HepG2 (cell line): Measurements from ENCODE around the gene SAMD15. TPM values are rescaled to one million over a fixed set of nuclear protein-coding genes. Genes with fewer than 3 reads are reported as not detected.

Experiments used
- ATAC-seq: fragments of 200-7000 bp; cut with Tn5 transposase; 3 replicates; pipeline ENCODE4 v1.9.1; 2020; ENCODE audit warnings: mild to moderate bottlenecking, moderate library complexity
- BruUV-seq: library from RNA; stranded (reverse); fragments of 400-500 nt; replicated peaks from 2 replicates; lab custom pipeline; 2021; lab: Mats Ljungman, UMichigan
- CTCF ChIA-PET: fragments of 300-600 bp; formaldehyde crosslinking; extraction: SDS; loops from one replicate; lab custom pipeline; 2021; ENCODE audit warnings: low total read pairs, inconsistent platforms, low intra/inter-chr PET ratio; lab: Yijun Ruan, JAX
- POLR2A ChIA-PET: fragments of 350-600 bp; sonication (Branson Sonifier 250); formaldehyde crosslinking; loops from one replicate; lab custom pipeline; 2020; ENCODE audit warnings: antibody characterized with exemption, inconsistent platforms; lab: Yijun Ruan, JAX
- DNase-seq: peaks from one replicate; pipeline ENCODE4 v3.0.0-alpha.2; 2015; ENCODE audit warnings: low spot score
- FAIRE-seq: peaks from 3 replicates; lab custom pipeline; 2011; peaks lifted over from hg19 to GRCh38; lab: Jason Lieb, UNC
- H2AFZ ChIP-seq: one replicate; pipeline ENCODE4 v1.6.1; 2011; ENCODE audit warnings: low read length, inconsistent platforms
- H3K27ac ChIP-seq: fragments of 300-600 bp; 3 replicates; pipeline ENCODE4 v1.8.0; 2011; ENCODE audit warnings: mixed run types, mild to moderate bottlenecking, mixed read lengths, low read length, inconsistent platforms; ENCODE audit not compliant: insufficient read depth; ENCODE audit errors: extremely low read length
- H3K27me3 ChIP-seq, 2 experiments: fragments of 200-600 bp in 1 of 2; 2 replicates in 1 of 2; 3 replicates in 1 of 2; pipeline versions ENCODE4 v1.6.0 to v1.8.0; 2011; ENCODE audit warnings: low read length in 2 of 2, mild to moderate bottlenecking in 2 of 2, moderate library complexity in 2 of 2, inconsistent platforms in 1 of 2; ENCODE audit not compliant: insufficient read depth in 2 of 2, control insufficient read depth in 1 of 2
- H3K36me3 ChIP-seq, 2 experiments: fragments of 200-600 bp in 1 of 2; replicated peaks in 1 of 2; 2 replicates in 1 of 2; 3 replicates in 1 of 2; pipeline versions ENCODE4 v1.5.1 to v1.8.0; 2011; ENCODE audit warnings: low read length in 2 of 2, inconsistent platforms in 1 of 2; ENCODE audit not compliant: insufficient read depth in 2 of 2, control insufficient read depth in 1 of 2
- H3K4me1 ChIP-seq: 2 replicates; pipeline ENCODE4 v1.5.1; 2012; ENCODE audit warnings: low read length, inconsistent platforms; ENCODE audit not compliant: insufficient read depth
- H3K4me2 ChIP-seq: 2 replicates; pipeline ENCODE4 v1.6.0; 2011; ENCODE audit warnings: low read depth, low read length, inconsistent platforms
- H3K4me3 ChIP-seq, 3 experiments: fragments of 200-600 bp in 1 of 3; sonication (generic), shearing (Covaris generic) in 1 of 3; replicated peaks in 1 of 3; 2 replicates each; pipeline ENCODE4 v1.5.1; 2011 to 2016; ENCODE audit warnings: low read length in 3 of 3, inconsistent platforms in 2 of 3, low read depth in 2 of 3, mild to moderate bottlenecking in 2 of 3, control low read depth in 1 of 3, mixed read lengths in 1 of 3; ENCODE audit not compliant: insufficient read depth in 1 of 3
- H3K79me2 ChIP-seq: one replicate; pipeline ENCODE4 v1.6.1; 2011; ENCODE audit warnings: low read length, inconsistent platforms; ENCODE audit not compliant: insufficient read depth
- H3K9ac ChIP-seq: 2 replicates; pipeline ENCODE4 v1.6.0; 2011; ENCODE audit warnings: mild to moderate bottlenecking, low read depth, low read length, inconsistent platforms; ENCODE audit not compliant: insufficient read depth
- H3K9me3 ChIP-seq: 2 replicates; pipeline ENCODE4 v1.5.1; 2012; ENCODE audit warnings: mild to moderate bottlenecking, low read length
- H4K20me1 ChIP-seq: 2 replicates; pipeline ENCODE4 v1.6.0; 2011; ENCODE audit warnings: inconsistent platforms, mild to moderate bottlenecking, low read length, moderate library complexity; ENCODE audit not compliant: insufficient read depth
- HNF1B ChIP-seq: sonication (generic); formaldehyde crosslinking; IDR thresholded peaks from 2 replicates; pipeline ENCODE4 v1.5.1; 2020; ENCODE audit warnings: mild to moderate bottlenecking, moderate library complexity, missing genetic modification reagents
- MAF1 ChIP-seq: sonication (generic); formaldehyde crosslinking; IDR thresholded peaks from 2 replicates; pipeline ENCODE4 v1.5.0; 2020; ENCODE audit warnings: missing genetic modification reagents, borderline replicate concordance
- MED1 ChIP-seq: sonication (generic); formaldehyde crosslinking; IDR thresholded peaks from 2 replicates; pipeline ENCODE4 v1.4.0; 2020; ENCODE audit warnings: missing genetic modification reagents
- MEIS2 ChIP-seq: sonication (generic); formaldehyde crosslinking; IDR thresholded peaks from 2 replicates; pipeline ENCODE4 v1.9.0; 2021; ENCODE audit warnings: mild to moderate bottlenecking, missing genetic modification reagents
- NFAT5 ChIP-seq: sonication (generic); formaldehyde crosslinking; IDR thresholded peaks from 2 replicates; pipeline ENCODE4 v1.4.0; 2020; ENCODE audit warnings: missing genetic modification reagents
- TFAP4 ChIP-seq: sonication (generic); IDR thresholded peaks from 2 replicates; pipeline ENCODE4 v1.6.1; 2016; ENCODE audit warnings: low read depth, borderline replicate concordance
- TGIF2 ChIP-seq: IDR thresholded peaks from 2 replicates; pipeline ENCODE4 v1.6.1; 2016; ENCODE audit warnings: control low read depth, missing compliant biosample characterization
- ZFP1 ChIP-seq: IDR thresholded peaks from 2 replicates; pipeline ENCODE4 v1.6.1; 2016
- ZFP36 ChIP-seq: fragments of 150-350 bp; IDR thresholded peaks from 2 replicates; pipeline ENCODE4 v1.6.1; 2018; ENCODE audit warnings: borderline replicate concordance, low read length, low read depth; ENCODE audit not compliant: partially characterized antibody
- ZNF101 ChIP-seq: sonication (generic); formaldehyde crosslinking; IDR thresholded peaks from 2 replicates; pipeline ENCODE4 v1.4.0; 2020; ENCODE audit warnings: mild to moderate bottlenecking, low read depth, missing genetic modification reagents, borderline replicate concordance
- ZNF180 ChIP-seq: sonication (generic); formaldehyde crosslinking; IDR thresholded peaks from 2 replicates; pipeline ENCODE4 v1.4.0; 2020; ENCODE audit warnings: low read depth, missing genetic modification reagents, borderline replicate concordance
- ZNF205 ChIP-seq: IDR thresholded peaks from 2 replicates; pipeline ENCODE4 v1.6.1; 2018; ENCODE audit warnings: missing biosample characterization, missing genetic modification reagents
- WGBS: methylation state at CpG from one replicate; pipeline ENCODE4 v1.1.6; 2017; ENCODE audit warnings: low lambda C conversion rate; 5-methylcytosine and 5-hydroxymethylcytosine counted together
- in situ Hi-C: cut with HindIII; loops from 2 replicates; pipeline ENCODE4 v1.10.0; 2017; ENCODE audit warnings: low pct_unique_long_range_greater_than_20kb; ENCODE audit not compliant: extremely low pct_ligation_motif_present
- intact Hi-C: fragments of 100-400 bp; cut with micrococcal nuclease; formaldehyde crosslinking; loops from one replicate; pipeline ENCODE4 v1.10.0; 2022; ENCODE audit not compliant: unreplicated experiment
- polyA plus RNA-seq, 8 experiments: library from polyadenylated mRNA; depleted of rRNA in 3 of 8; stranded (reverse) in 7 of 8; unstranded in 1 of 8; fragments of >200 nt; fragmentation: Illumina TruSeq in 4 of 8; extraction: Trizol in 4 of 8; gene quantifications; 2 replicates each; pipeline versions ENCODE4 v1.2.1 to v1.2.3, GENCODE V29; 2011 to 2016; ENCODE audit warnings: low read depth in 4 of 8, missing spikeins in 1 of 8, mixed read lengths in 1 of 8; ENCODE audit not compliant: insufficient read depth in 1 of 8
- total RNA-seq, 5 experiments: library from RNA; depleted of rRNA; stranded (reverse); fragments of >200 nt; fragmentation: Illumina TruSeq; extraction: Trizol; gene quantifications; 2 replicates each; pipeline ENCODE4 v1.2.3, GENCODE V29; 2016; ENCODE audit warnings: low read depth in 1 of 5

SAMD15 gene
- total and polyA plus RNA-seq, 2 of the 13 experiments (the other 11 are each of a cell fraction or from before 2014, with no cell fraction given), result 0.09 to 1.3 TPM

GRCh38 chr14:77439861-77440260, 62.7 kb downstream of the SAMD15 start:
- DNase-seq (no peak), ATAC-seq (no peak), FAIRE-seq (no peak)
- Histone ChIP-seq H3K27ac (no peak overlapping the region), H3K9me3 (no peaks in the 10 kb centered on the region), H3K27me3 (no peaks in the 10 kb centered on the region; a peak in 1 of 5 replicates), H3K4me3 (no peak overlapping the region), H2AFZ (no peak overlapping the region), H3K79me2 (no peaks in the 10 kb centered on the region), H3K4me2 (no peak overlapping the region), H3K4me1 (no peaks in the 10 kb centered on the region), H3K9ac (no peak overlapping the region), H4K20me1 (no peaks in the 10 kb centered on the region), H3K36me3 (peaks cover 7 to 52% of the 10 kb centered on the region in 2 experiments)
- CTCF ChIA-PET, result no interaction called here
- intact Hi-C loops, result no loop called here
- POLR2A ChIA-PET, result no interaction called here
- 98% methylated on average over 4 of the region's 4 CpGs for WGBS
- in situ Hi-C loops, result no loop called here
- TF ChIP-seq ZFP1 (no peak), HNF1B (no peak), ZFP36 (no peak), MEIS2 (no peak), TGIF2 (CRISPR knock-in tag) (no peak), TFAP4 (no peak), MAF1 (CRISPR knock-in tag) (no peak), ZNF205 (CRISPR knock-in tag) (no peak), NFAT5 (no peak), ZNF180 (CRISPR knock-in tag) (no peak), MED1 (CRISPR knock-in tag) (no peak), ZNF101 (CRISPR knock-in tag) (no peak)
- BruUV-seq, result no TSS peak
